HG03066 (cell line): ENCODE data around the gene CNOT6.
"Not testable (repeated sequence)": the region's sequence is repeated elsewhere in the genome, so short reads cannot be mapped to it uniquely, and the experiment has no call there.

Source experiments
- ATAC-seq: cut with Tn5 transposase; IDR thresholded peaks from one replicate; pipeline ENCODE4 v1.9.1; 2021; ENCODE audit warnings: low read depth; ENCODE audit not compliant: unreplicated experiment

CNOT6 gene

GRCh38 chr5:180494060-180494509, at the start of gene CNOT6:
Gene CNOT6 (plus strand): TSS chr5:180494379. CDS start chr5:180529277, 34,898 bp downstream.
- ATAC-seq: peak; percentile 85

GRCh38 chr5:180454752-180455151, 39.4 kb upstream of the CNOT6 start:
- ATAC-seq: no peak

- no peak for ATAC-seq
These were observed 38.3 kb upstream of the CNOT6 start for GRCh38 chr5:180455872-180456271.

GRCh38 chr5:180456792-180457191, 37.4 kb upstream of the CNOT6 start:
- no peak for ATAC-seq

GRCh38 chr5:180458852-180459673, 35.1 kb upstream of the CNOT6 start:
- not testable (repeated sequence) for ATAC-seq

DNA sequence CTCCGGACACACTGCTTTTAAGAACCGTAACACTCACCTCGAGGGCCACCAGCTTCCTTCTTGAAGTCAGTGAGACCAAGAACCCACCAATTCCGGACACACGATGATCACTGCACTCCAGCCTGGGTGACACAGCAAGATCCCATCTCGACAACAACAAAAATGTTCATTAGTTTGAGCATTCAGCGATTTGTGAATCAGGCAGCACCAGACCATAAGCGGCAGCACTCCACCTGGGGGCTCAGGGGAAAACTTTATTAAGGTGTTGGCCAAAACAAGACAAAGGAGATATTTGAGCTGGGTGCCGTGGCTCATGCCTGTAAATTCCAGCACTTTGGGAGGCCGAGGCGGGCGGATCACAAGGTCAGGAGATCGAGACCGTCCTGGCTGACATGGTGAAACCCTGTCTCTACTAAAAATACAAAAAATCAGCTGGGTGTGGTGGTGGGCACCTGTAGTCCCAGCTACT, 34.5 kb upstream of the CNOT6 start:
- ATAC-seq: not testable (repeated sequence)

DNA sequence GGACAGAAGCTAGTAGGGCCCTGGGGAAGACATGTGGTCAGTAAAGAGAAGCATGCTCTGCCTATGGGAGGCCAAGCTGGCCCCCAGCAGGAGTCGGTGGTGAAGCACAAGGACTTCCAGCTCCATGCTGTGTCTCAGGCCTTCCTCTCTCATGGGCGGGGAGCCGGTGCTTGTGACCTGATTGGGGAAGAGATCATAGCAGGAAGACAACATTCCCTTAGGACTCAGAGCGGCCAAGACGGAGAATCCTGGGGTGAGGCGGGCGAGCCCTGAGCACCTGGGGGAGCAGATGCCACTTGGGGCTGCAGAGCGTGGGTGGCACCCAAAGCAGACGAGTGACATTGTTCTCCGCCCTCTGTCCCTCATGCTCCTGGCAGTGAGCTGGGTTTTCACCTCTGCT, 33.3 kb upstream of the CNOT6 start:
- ATAC-seq: no peak

DNA sequence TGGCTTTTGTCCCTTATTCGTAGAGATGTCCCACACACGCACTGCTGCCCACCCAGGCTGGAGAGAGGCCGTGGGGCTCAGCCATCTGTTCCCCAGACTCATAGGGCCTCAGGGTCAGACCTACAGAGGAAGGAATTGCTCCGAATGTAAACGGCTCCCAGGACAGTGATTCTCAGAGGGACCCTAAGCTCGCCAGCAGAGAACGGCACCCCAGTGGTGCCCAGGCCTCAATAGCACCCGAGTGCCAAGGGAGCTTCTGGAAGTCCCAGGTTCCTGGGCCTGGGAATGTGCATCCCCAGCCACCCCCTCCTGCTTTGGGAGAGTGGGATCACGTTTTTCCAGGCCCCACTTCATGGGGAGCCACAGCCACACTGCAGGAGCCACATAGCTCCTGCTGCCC, 32.9 kb upstream of the CNOT6 start:
- no peak for ATAC-seq

- no peak for ATAC-seq
These were observed 30.8 kb upstream of the CNOT6 start for GRCh38 chr5:180463216-180463900.

- ATAC-seq: no peak
These were observed 30.1 kb upstream of the CNOT6 start for GRCh38 chr5:180463916-180464602.

- no peak for ATAC-seq
These were observed 29.6 kb upstream of the CNOT6 start for GRCh38 chr5:180464603-180464970.

DNA sequence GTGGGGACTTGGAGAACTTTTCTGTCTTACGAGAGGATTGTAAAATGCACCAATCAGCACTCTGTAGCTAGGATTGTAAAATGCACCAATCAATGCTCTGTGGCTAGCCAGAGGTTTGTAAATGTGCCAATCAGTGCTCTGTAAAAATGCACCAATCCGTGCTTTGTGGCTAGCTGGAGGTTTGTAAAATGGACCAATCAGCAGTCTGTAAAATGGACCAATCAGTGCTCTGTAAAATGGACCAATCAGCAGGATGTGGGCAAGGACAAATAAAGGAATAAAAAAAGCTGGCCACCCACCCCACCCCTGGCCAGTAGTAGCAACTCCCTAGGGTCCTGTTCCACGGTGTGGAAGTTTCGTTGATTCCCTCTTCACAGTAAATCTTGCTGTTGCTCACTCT, 29.1 kb upstream of the CNOT6 start:
- not testable (repeated sequence) for ATAC-seq

- no peak for ATAC-seq
These were observed 27.9 kb upstream of the CNOT6 start for GRCh38 chr5:180466316-180466715.

GRCh38 chr5:180467028-180467975, 26.9 kb upstream of the CNOT6 start:
- no peak for ATAC-seq

DNA sequence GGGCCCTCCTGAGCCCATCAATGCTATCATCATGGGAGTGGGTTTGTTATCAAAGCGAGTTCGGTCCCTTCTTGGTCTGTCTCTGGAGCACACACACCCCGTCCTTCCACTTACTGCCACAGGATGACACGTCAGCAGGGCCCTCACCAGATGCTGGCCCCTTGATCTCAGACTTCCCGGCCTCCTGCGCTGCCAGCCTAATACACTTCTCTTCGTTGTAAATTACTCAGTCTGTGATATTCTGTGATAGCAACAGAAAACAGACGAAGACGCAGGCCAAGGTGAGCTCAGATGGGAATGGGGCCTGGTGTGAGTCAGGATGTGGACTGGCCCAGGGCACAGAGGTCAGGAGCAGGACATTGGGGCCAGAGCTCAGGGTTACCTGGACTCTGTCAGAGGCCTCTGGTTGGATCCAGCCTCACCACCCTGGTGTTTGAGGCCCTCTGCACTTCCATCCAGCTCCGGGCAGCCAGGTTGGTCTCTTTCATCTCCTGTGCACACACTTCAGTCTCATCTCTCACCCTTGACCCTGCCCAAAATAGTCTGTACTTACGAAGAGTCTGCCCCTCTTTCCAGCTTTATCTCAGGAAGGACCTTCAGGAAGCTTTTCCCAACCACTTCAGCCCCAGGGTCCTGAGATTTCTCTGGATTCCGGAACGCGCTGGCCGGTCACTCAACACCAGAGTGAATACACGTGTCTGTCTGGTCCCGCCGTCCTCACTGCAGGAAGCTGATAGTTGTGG, 26.0 kb upstream of the CNOT6 start:
- ATAC-seq: no peak

- ATAC-seq: no peak
These were observed 25.2 kb upstream of the CNOT6 start for GRCh38 chr5:180468732-180469585.

DNA sequence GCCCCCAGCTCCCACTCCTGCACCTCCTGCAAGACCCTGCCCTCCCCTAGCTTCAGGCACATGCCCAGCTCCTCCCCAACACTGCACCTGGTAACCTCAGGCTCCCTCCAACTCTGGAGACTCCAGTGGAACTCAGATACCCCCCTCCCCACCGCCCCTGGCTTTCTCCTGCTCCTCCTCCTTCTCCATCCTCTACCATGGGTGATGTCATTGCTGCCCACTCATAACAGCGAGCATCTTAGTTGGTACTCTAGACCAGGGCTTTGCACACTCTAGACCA, 24.7 kb upstream of the CNOT6 start:
- no peak for ATAC-seq

GRCh38 chr5:180469866-180470265, 24.3 kb upstream of the CNOT6 start:
- no peak for ATAC-seq

DNA sequence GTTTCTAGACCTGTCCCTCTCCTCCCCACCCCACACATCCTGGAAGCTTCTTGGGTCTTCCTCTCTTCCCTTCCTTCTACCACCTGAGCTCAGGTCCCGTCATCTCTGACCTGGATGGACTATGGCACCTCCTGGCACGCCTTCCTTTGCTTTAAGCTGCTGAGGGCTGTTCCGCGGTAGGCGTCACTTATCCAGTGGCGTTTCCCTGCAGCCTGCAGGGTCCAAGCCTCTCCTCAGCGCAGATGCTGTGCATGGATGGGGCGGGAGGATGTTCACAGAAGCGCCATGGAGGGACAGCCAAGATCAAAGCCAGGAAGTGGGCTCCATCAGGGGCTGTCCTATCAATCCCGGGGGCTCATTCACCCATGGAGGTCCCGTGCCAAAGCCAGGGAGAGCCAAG, 23.8 kb upstream of the CNOT6 start:
- ATAC-seq: no peak
